OCI-LY1 (cell line): ENCODE data around the gene C22orf31.

Experiments
- H2AFZ ChIP-seq: fragments of 200-600 bp; sonication (generic), shearing (Covaris generic); 2 replicates; pipeline ENCODE4 v1.6.0; 2014; ENCODE audit warnings: antibody characterized with exemption, mild to moderate bottlenecking, low read length
- H3F3A ChIP-seq: fragments of 200-600 bp; sonication (generic), shearing (Covaris generic); 2 replicates; pipeline ENCODE4 v1.6.0; 2014; ENCODE audit warnings: mild to moderate bottlenecking, antibody characterized with exemption, low read length, moderate library complexity; ENCODE audit not compliant: insufficient read depth
- H3K27ac ChIP-seq: fragments of 200-600 bp; sonication (generic); 2 replicates; pipeline ENCODE4 v1.5.1; 2014; ENCODE audit warnings: low read length, mixed run types, mild to moderate bottlenecking, low read depth; ENCODE audit not compliant: poor library complexity, severe bottlenecking
- H3K27me3 ChIP-seq: fragments of 200-600 bp; sonication (generic); 2 replicates; pipeline ENCODE4 v1.6.0; 2014; ENCODE audit warnings: antibody characterized with exemption, mild to moderate bottlenecking, low read length, moderate library complexity; ENCODE audit not compliant: insufficient read depth
- H3K36me3 ChIP-seq: fragments of 200-600 bp; sonication (generic); 2 replicates; pipeline ENCODE4 v1.6.1; 2014; ENCODE audit warnings: mild to moderate bottlenecking, antibody characterized with exemption, low read length, moderate library complexity, mixed read lengths; ENCODE audit not compliant: insufficient read depth
- H3K4me1 ChIP-seq: fragments of 200-600 bp; sonication (generic); 2 replicates; pipeline ENCODE4 v1.5.1; 2014; ENCODE audit warnings: mild to moderate bottlenecking, low read length, moderate library complexity; ENCODE audit not compliant: insufficient read depth, severe bottlenecking
- H3K4me2 ChIP-seq: fragments of 200-600 bp; sonication (generic), shearing (Covaris generic); 2 replicates; pipeline ENCODE4 v1.6.1; 2014; ENCODE audit warnings: low read length
- H3K4me3 ChIP-seq: fragments of 200-600 bp; sonication (generic); 2 replicates; pipeline ENCODE4 v1.5.1; 2014; ENCODE audit warnings: low read length, low read depth, mild to moderate bottlenecking, mixed read lengths; ENCODE audit not compliant: poor library complexity, severe bottlenecking
- H3K79me2 ChIP-seq: fragments of 200-600 bp; shearing (Covaris generic); 2 replicates; pipeline ENCODE4 v1.6.1; 2016; ENCODE audit warnings: mixed run types, low read length, mixed read lengths; ENCODE audit not compliant: insufficient read depth
- H3K9ac ChIP-seq: fragments of 200-600 bp; sonication (generic), shearing (Covaris generic); 2 replicates; pipeline ENCODE4 v1.6.1; 2014; ENCODE audit warnings: mild to moderate bottlenecking, low read length, mixed read lengths
- H3K9me2 ChIP-seq: fragments of 200-600 bp; sonication (generic), shearing (Covaris generic); 2 replicates; pipeline ENCODE4 v1.6.1; 2014; ENCODE audit warnings: low read depth, mild to moderate bottlenecking, low read length, mixed read lengths
- H3K9me3 ChIP-seq: fragments of 200-600 bp; shearing (Covaris generic); 2 replicates; pipeline ENCODE4 v1.6.1; 2014; ENCODE audit warnings: low read length, mixed read lengths
- H4K20me1 ChIP-seq: fragments of 200-600 bp; sonication (generic), shearing (Covaris generic); 2 replicates; pipeline ENCODE4 v1.6.0; 2016; ENCODE audit warnings: mild to moderate bottlenecking, low read length; ENCODE audit not compliant: insufficient read depth
- CTCF ChIP-seq: fragments of 200-600 bp; sonication (generic), shearing (Covaris generic); IDR thresholded peaks from 2 replicates; pipeline ENCODE4 v1.5.1; 2017; ENCODE audit warnings: mild to moderate bottlenecking, antibody characterized with exemption, low read length, moderate library complexity, mixed read lengths
- EZH2 ChIP-seq: fragments of 200-600 bp; sonication (generic), shearing (Covaris generic); IDR thresholded peaks from 2 replicates; pipeline ENCODE4 v1.8.0; 2017; ENCODE audit warnings: borderline replicate concordance, mixed run types, mild to moderate bottlenecking, antibody characterized with exemption, low read length, moderate library complexity, mixed read lengths

C22orf31 gene

DNA sequence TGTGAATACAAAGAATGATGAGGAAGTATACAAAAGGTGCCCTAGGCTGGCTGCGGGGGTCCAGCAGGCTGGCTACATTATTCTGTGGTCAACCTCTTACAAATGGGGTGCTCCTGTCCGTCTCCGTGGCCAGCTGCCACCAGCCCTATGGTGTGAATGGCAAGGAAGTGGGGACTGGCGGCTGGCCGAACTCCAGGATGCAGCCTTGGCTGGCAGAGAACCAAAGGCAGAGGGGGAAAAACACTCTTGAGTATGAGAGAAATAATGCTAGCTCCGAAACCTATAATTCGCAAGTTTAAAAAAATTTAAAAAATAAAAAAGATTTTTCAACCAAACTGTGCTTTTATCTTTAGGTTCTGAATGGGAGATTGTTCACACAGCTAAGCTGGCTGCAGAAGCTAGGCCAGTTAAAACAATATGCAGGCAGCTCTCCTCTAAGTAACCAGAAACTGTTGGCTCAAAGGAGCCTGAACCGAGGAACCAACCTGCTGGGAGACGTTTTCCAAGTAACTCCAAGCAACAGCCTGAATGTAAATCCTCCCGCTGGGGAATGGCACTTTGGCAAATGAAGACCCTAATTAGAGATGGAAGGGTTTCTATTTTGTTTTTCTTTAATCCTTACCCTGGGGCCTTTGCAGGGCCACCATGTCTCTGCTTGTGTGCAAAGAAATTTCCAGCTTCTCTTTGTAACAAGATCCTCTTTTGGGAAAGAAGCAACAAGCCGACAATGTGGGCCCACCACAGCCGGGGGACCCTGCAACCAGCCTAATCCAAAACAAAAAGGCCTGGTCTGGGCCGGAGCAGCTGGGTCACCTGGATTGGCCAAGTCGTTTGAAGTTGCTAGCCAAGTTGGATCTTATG, 50.2 kb downstream of the C22orf31 start:
- Histone ChIP-seq H3F3A (no peaks in the 10 kb centered on the region), H3K4me1 (no peaks in the 10 kb centered on the region), H3K79me2 (no peaks in the 10 kb centered on the region), H3K4me2 (no peak overlapping the region), H4K20me1 (no peaks in the 10 kb centered on the region), H3K9me3 (no peaks in the 10 kb centered on the region), H3K9me2 (no peaks in the 10 kb centered on the region), H3K9ac (no peak overlapping the region), H3K27me3 (peaks cover 10% of the 10 kb centered on the region), H3K36me3 (no peaks in the 10 kb centered on the region), H3K27ac (no peak overlapping the region), H3K4me3 (no peak overlapping the region), H2AFZ (no peak overlapping the region)
- TF ChIP-seq CTCF (no peak), EZH2 (no peak)

GRCh38 chr22:29009148-29009547, 52.5 kb downstream of the C22orf31 start:
- peaks cover 10% of the 10 kb centered on the region for H3K27me3 ChIP-seq
- H3K4me3 ChIP-seq: no peak overlapping the region
- no peaks in the 10 kb centered on the region for H3K9me3 ChIP-seq
- no peak overlapping the region for H3K4me2 ChIP-seq
- no peak overlapping the region for H3K9ac ChIP-seq
- TF ChIP-seq EZH2: no peak
- no peak for TF ChIP-seq CTCF
- H3F3A ChIP-seq: no peaks in the 10 kb centered on the region
- H3K9me2 ChIP-seq: no peaks in the 10 kb centered on the region
- H2AFZ ChIP-seq: no peak overlapping the region
- no peaks in the 10 kb centered on the region for H3K36me3 ChIP-seq
- H3K4me1 ChIP-seq: no peaks in the 10 kb centered on the region
- H3K27ac ChIP-seq: no peak overlapping the region
- H4K20me1 ChIP-seq: no peaks in the 10 kb centered on the region
- H3K79me2 ChIP-seq: no peaks in the 10 kb centered on the region
